ENCODE data around the gene AGBL4.

The AGBL4 gene

GRCh38 chr1:48939828-48940227, 1083.9 kb downstream of the AGBL4 start:
- DNase-seq, result no peak

- no peak for DNase-seq
Measured at GRCh38 chr1:48939042-48939441, 1084.7 kb downstream of the AGBL4 start.

- DNase-seq, result no peak
Measured at GRCh38 chr1:48937732-48938131, 1086.0 kb downstream of the AGBL4 start.

GRCh38 chr1:48936436-48936835, 1087.3 kb downstream of the AGBL4 start:
- DNase-seq, result no peak

GRCh38 chr1:48932366-48932765, 1091.4 kb downstream of the AGBL4 start:
- DNase-seq, result no peak

GRCh38 chr1:48931506-48932192, 1092.1 kb downstream of the AGBL4 start:
- no peak for DNase-seq

- no peak for DNase-seq
Measured at GRCh38 chr1:48930011-48930410, 1093.7 kb downstream of the AGBL4 start.

- no peak for DNase-seq
Measured at GRCh38 chr1:48924099-48924498, 1099.7 kb downstream of the AGBL4 start.

GRCh38 chr1:48923116-48923515, 1100.6 kb downstream of the AGBL4 start:
- DNase-seq, result no peak

GRCh38 chr1:48920851-48921250, 1102.9 kb downstream of the AGBL4 start:
- DNase-seq, result no peak

- DNase-seq, result peak; percentile 83
Measured at GRCh38 chr1:48917901-48918603, 1105.7 kb downstream of the AGBL4 start.

- no peak for DNase-seq
Measured at GRCh38 chr1:48917070-48917454, 1106.7 kb downstream of the AGBL4 start.

GRCh38 chr1:48916130-48917069, 1107.4 kb downstream of the AGBL4 start:
- peak; percentile 47 for DNase-seq

GRCh38 chr1:48908606-48909005, 1115.1 kb downstream of the AGBL4 start:
- no peak for DNase-seq

- no peak for DNase-seq
Measured at GRCh38 chr1:48906729-48907128, 1117.0 kb downstream of the AGBL4 start.

GRCh38 chr1:48906164-48906563, 1117.6 kb downstream of the AGBL4 start:
- DNase-seq, result no peak

- no peak for DNase-seq
Measured at GRCh38 chr1:48903291-48903690, 1120.5 kb downstream of the AGBL4 start.

GRCh38 chr1:48898894-48899293, 1124.9 kb downstream of the AGBL4 start:
- no peak for DNase-seq

GRCh38 chr1:48889615-48890014, 1134.1 kb downstream of the AGBL4 start:
- no peak for DNase-seq

GRCh38 chr1:48889082-48889481, 1134.7 kb downstream of the AGBL4 start:
- DNase-seq, result no peak

GRCh38 chr1:48887796-48888195, 1136.0 kb downstream of the AGBL4 start:
- DNase-seq, result no peak

- DNase-seq, result no peak
Measured at GRCh38 chr1:48882020-48882419, 1141.7 kb downstream of the AGBL4 start.

- no peak for DNase-seq
Measured at GRCh38 chr1:48878191-48878940, 1145.4 kb downstream of the AGBL4 start.
